HG03196 (cell line): ENCODE measurements around the gene OR4D1.

Experiments used
- ATAC-seq: cut with Tn5 transposase; IDR thresholded peaks from one replicate; pipeline ENCODE4 v1.9.1; 2021; ENCODE audit not compliant: unreplicated experiment

The OR4D1 gene

DNA sequence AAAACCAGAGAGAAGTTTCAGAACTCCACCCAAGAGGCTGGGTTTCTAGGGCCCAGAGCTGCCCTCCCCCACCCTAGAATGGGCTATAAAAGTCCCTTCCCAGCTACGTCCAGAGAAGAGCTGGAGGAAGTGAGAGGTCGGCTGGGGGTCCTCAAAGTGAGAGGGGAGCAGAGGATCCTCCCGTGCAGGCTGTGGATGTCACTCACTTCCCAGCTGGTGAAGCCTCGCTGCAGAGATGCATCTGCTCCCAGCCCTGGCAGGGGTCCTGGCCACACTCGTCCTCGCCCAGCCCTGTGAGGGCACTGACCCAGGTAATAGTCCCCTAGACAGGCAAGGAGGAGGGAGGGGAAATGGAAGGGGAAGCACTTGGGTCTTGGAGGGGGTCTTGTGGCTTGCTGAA lies 44.4 kb downstream of the OR4D1 start, which contains the start of gene EPX:
EPX (plus strand) TSS at position 115 of the 400 bp plus-strand sequence; CDS start at position 236, 121 bp downstream.
- ATAC-seq: no peak

- ATAC-seq: no peak
These were observed 45.6 kb downstream of the OR4D1 start for GRCh38 chr17:58193641-58194255.

DNA sequence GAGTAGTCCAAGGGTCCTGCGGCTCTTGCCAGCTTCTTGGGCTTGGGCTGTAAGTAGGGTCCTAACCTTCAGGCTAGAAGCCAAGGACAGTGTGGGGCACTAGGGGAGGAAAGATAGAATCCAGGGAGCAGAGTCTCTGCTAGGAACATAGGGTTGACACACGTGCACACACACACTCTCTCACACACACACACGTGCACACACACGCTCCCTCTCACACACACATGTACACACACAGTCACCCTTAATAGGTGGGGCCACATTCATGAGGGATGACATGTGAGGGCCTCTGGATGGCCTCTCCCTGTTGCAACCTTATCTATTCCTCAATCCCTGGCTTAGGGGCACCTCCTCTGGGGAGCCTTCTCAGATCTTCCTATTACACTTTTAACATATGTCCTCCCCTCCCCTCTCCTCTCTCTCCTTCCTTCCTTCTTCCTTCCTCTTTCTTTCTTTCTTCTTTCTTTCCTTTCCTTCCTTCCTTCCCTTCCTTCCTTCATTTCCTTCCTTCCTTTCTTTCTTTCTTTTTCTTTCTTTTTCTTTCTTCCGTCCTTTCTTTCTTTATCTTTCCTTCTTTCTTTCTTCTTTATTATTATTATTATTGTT lies 47.4 kb downstream of the OR4D1 start:
- ATAC-seq: no peak

GRCh38 chr17:58196610-58197009 lies 48.4 kb downstream of the OR4D1 start:
- ATAC-seq: no peak

- ATAC-seq: no peak
These were observed 51.9 kb downstream of the OR4D1 start for GRCh38 chr17:58200024-58200633.

GRCh38 chr17:58202859-58203258 lies 54.7 kb downstream of the OR4D1 start:
- ATAC-seq: no peak

DNA sequence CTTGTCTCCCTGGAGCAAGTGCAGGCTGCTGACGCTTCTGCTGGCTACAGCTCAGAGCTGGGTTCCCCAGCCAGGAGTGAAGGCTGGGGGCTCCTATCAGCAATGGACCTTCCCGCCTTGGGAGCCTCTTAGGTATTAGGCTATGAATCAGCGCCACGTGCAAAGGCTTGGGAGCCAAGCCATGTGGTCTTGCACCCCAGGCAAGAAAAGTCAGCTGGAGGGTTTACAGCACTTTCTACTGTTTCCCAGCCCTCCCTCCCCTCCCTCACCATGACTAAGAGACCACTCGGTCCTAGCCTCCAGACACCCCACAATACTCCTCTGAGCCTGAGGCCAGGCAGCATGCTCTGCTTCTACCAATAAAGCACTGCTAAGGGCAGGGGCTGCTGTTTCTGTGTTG lies 56.6 kb downstream of the OR4D1 start:
- ATAC-seq: no peak

DNA sequence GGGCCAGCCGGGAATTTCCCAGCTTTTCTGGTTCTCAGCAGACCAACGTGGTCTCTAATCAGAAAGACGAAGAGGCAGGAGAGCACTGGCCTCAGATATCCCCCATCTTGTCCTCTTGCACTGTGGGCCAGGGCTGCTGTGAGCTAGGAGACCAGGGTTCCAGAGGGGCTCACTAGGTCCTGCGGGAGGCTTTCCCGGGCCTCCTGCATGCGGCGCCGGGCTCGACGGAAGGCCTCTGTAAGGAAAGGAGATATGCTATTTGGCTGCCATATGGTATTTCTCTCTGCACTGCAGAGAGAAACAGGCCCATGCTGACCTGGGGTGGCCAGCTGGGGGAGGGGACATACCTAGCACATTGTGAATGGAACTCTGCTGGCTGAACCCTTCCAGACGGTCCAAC lies 57.8 kb downstream of the OR4D1 start:
- no peak for ATAC-seq

DNA sequence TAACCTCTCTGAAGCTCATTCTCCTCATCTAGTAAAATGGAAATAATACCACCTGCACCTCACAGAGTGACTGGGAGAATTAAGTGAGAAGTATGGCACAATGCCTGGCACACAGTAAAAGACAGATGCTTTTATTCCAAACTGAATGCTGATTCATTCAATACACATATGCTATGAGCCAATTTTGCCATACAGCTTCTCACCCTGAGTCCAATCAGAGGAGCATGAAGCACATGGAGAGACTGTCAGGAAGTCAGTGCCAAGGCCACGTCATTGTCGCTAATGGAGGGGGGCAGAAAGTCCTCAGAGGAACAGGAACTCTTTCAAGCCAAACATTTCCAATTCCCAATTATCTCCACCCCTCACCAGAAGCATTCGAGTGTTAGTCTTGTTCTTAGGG lies 59.3 kb downstream of the OR4D1 start:
- no peak for ATAC-seq

DNA sequence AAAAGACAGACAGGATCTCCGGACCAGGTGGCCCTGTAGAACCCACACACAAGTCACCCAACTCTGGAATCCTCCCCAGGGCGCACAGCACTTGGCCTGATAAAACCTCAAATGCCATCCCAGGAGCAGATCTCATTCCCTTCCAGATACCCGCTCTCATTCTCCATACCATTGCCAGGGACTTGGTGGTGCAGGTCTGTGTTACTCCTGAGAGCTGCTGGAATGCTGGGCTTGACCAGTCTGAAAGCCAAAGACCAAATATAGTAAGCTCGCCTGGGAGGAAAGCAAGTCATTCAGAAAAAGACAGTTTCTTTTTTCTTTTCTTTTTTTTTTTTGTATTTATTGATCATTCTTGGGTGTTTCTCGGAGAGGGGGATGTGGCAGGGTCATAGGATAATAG lies 60.2 kb downstream of the OR4D1 start:
- ATAC-seq: no peak
